HUES6 (cell line): ENCODE data around the gene SSTR1.

Experiments used
- H3K27ac ChIP-seq: 2 replicates; pipeline ENCODE4 v1.7.0; 2013; ENCODE audit warnings: low read depth, mild to moderate bottlenecking, low read length, inconsistent platforms
- H3K27me3 ChIP-seq: 2 replicates; pipeline ENCODE4 v1.6.1; 2013; ENCODE audit warnings: low read length; ENCODE audit not compliant: control insufficient read depth, insufficient read depth
- H3K36me3 ChIP-seq: 2 replicates; pipeline ENCODE4 v1.6.1; 2013; ENCODE audit warnings: low read length; ENCODE audit not compliant: control insufficient read depth, insufficient read depth
- H3K4me1 ChIP-seq: 2 replicates; pipeline ENCODE4 v1.6.1; 2013; ENCODE audit warnings: low read length; ENCODE audit not compliant: control insufficient read depth, insufficient read depth
- H3K4me3 ChIP-seq: 2 replicates; pipeline ENCODE4 v1.5.1; 2013; ENCODE audit warnings: low read depth, low read length
- H3K9ac ChIP-seq: one replicate; pipeline ENCODE4 v1.6.1; 2013; ENCODE audit warnings: mild to moderate bottlenecking, low read length
- H3K9me3 ChIP-seq: 2 replicates; pipeline ENCODE4 v1.6.1; 2013; ENCODE audit warnings: low read depth, low read length; ENCODE audit not compliant: control insufficient read depth, insufficient read depth

Gene SSTR1

DNA sequence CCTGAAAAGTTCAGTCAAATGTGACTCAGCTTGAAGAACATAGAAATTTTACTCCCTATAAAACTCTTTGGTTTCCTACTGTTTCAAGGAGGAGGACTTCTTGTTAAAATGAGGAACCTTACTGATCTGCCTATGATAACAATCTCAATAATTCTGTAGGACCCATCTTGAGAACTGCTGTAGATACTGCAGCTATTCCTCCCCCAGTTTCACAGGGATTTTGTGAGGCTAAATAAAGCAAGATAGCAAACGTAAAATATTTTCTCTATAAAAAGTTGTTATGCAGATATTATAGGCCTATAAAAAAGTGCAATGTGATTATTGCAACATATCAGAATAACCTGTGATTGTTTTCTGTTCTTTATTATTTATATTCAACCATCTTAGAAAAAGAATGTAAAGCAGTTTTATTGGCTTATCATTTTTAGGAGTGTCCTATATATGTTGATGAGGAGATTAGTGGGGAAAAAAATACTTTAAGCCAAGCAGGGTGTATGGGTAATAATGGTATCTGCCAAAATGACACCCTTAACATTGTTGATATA is 36.1 kb downstream of the SSTR1 start:
- Histone ChIP-seq H3K36me3 (no peaks in the 10 kb centered on the region), H3K4me1 (no peaks in the 10 kb centered on the region), H3K9me3 (no peaks in the 10 kb centered on the region), H3K4me3 (no peak overlapping the region), H3K9ac (no peak overlapping the region), H3K27me3 (peaks cover 58% of the 10 kb centered on the region), H3K27ac (no peak overlapping the region)

DNA sequence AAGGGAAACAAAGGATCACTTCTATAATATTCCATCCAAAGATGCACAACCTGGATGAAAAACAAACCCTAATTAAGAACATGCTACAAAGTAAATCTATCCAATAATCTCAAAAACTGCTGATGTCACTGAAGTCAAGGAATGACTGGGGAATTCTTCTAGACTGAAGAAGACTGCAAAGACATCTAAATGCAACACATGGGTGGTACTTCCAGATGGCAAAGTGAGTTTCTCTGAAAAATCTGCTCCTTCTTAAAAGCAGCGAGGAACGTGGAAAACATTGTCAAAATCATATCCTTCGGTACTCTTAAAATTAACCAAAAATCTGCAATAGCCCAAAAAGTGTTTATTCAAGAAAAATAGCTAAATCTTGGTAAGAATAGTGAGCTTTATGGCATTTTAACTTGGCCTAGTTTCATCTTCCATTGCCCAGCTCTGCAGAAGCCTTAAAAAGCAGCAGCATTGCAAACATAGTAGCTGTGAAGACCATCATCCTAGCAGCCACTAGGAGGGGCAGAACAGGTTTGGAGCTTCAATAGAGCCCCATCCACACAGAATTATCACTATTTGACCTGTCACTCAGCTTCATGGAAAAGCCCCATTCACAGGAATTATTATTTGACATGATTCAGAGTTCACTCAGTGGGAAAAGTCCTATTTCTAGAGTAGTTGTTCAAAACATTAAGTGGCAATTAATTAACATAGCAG is 40.8 kb downstream of the SSTR1 start:
- H3K4me1 ChIP-seq = no peaks in the 10 kb centered on the region
- peaks cover 63% of the 10 kb centered on the region for H3K27me3 ChIP-seq
- H3K9ac ChIP-seq = no peak overlapping the region
- no peak overlapping the region for H3K4me3 ChIP-seq
- H3K9me3 ChIP-seq = no peaks in the 10 kb centered on the region
- H3K27ac ChIP-seq = no peak overlapping the region
- no peaks in the 10 kb centered on the region for H3K36me3 ChIP-seq

DNA sequence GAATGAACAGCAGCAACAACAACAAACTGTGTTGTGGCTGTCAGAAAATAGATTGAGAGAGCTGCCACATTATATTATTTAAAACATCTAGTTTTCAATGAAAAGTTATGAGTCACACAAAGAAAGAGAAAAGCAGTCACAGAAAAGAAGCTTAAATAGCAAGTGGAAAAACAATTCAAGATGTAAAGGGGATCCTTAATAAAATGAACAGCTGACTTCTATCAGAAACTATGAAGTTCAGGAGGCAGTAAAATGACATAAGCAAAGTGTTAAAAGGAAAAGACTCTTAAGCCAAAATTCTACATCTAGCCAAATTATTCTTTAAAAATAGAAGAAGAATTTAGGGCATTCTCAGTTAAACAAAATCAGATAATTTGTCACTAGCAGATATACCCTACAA is 42.6 kb downstream of the SSTR1 start:
- no peaks in the 10 kb centered on the region for H3K9me3 ChIP-seq
- H3K27me3 ChIP-seq = peaks cover 74% of the 10 kb centered on the region
- H3K27ac ChIP-seq = no peak overlapping the region
- H3K9ac ChIP-seq = no peak overlapping the region
- H3K4me3 ChIP-seq = no peak overlapping the region
- H3K36me3 ChIP-seq = no peaks in the 10 kb centered on the region
- peaks cover 8% of the 10 kb centered on the region; the same call in 1 of the 2 replicates for H3K4me1 ChIP-seq

DNA sequence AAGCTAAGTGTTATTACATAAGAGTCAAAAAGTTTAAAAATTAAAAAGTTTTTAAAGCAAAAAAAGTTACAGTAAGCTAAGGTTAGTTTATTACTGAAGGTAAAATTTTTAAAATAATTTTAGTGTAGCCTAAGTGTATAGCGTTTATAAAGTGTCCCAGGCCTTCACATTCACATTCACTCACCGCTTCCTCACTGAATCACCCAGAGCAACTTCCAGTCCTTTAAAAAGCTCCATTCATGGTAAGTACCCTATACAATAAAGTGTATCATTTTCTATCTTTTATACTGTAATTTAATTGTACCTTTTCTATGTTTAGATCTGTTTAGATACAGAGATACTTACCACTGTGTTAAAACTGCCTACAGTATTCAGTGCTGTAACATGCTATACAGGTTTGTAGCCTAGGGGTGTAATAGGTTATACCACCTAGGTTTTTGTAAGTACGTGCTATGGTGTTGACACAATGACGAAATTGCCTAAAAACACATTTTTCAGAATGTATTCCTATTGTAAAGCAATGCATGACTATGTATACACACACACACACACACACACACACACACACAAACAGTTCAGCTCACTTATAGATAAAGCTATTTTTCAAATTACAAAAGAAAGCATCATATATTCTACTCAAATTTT is 44.5 kb downstream of the SSTR1 start:
- Histone ChIP-seq H3K4me1 (peaks cover 10% of the 10 kb centered on the region; the same call in 1 of the 2 replicates), H3K27ac (no peak overlapping the region), H3K9ac (no peak overlapping the region), H3K27me3 (peaks cover 79% of the 10 kb centered on the region), H3K4me3 (no peak overlapping the region), H3K36me3 (no peaks in the 10 kb centered on the region), H3K9me3 (no peaks in the 10 kb centered on the region)

DNA sequence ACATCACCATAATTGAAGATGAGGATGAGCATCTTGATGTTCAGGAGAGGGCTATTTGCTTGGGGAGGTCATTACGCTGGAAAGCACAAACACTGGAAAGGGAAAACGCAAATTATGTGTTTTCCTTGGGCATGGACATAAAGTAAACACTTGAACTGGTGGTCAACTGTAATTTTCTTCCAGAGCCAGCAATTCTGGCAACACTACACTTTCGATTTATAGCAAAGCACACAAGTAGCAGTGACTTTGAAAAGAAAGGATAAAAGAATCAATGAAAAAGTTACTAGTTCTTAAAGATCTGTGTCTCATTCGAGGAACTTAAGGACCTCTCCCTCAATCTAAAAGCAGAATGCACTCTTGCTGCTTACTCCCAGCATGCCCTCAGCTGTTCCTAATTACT is 46.0 kb downstream of the SSTR1 start:
- H3K9me3 ChIP-seq = no peaks in the 10 kb centered on the region
- H3K4me3 ChIP-seq = no peak overlapping the region
- H3K9ac ChIP-seq = no peak overlapping the region
- no peak overlapping the region for H3K27ac ChIP-seq
- peaks cover 10% of the 10 kb centered on the region; the same call in 1 of the 2 replicates for H3K4me1 ChIP-seq
- no peaks in the 10 kb centered on the region for H3K36me3 ChIP-seq
- peaks cover 87% of the 10 kb centered on the region for H3K27me3 ChIP-seq

DNA sequence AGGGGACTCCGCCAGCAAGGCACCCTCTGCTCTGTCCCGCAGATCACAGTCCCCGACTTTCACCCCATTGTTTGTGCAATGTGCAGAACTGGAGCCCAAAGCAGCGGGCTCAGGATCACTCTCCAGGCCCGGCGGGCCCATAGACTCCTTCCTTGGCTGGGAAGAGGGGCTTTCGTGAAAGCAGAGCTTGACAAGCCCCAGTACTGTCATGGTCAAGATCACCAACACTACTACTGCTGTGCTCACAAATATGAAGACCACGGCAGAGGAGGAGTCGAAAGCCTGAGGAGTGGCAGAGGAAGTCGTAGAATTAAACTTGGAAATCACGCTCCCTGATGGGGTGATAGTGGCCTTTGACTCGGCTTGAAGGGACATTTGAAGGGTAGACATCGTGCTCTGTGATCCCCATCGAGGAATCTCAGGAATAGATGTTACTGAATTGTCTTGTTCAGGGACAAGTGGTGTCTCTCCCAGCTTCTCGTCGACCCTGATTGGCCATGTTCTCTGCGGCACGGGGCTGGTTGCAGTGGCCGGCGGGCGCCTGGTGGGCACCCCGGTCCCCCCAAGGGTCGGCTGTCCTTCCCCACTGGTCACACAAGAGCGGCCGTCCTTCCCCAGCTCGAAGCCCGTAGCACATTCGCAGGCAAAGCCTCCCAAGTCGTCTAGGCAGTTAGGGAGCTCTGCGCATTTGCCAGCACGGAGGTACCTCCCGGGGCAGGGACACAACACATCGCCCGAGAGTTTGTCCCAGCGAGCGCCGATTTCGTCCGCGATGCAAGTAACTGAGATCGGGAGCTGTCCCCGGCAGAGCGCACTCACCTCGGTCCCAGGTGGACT is 47.1 kb downstream of the SSTR1 start:
- Histone ChIP-seq H3K9me3 (no peaks in the 10 kb centered on the region), H3K27me3 (peaks cover 87% of the 10 kb centered on the region), H3K36me3 (no peaks in the 10 kb centered on the region), H3K27ac (no peak overlapping the region), H3K4me1 (peaks cover 10% of the 10 kb centered on the region; the same call in 1 of the 2 replicates), H3K4me3 (peak overlapping the region; percentile 69), H3K9ac (no peak overlapping the region)

DNA sequence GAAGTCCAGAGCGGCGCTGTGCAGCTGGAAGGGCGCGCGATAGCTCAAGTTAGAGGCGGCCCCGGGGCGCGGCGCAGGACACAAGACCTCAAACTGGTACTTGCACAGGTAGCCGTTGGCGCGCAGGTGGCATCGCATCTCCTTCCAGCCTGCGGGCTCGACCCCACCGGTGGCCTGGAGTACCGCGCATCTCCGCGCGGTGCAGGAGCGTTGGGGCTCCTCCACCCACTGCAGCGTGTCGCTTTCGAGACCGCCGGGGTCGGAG is 47.6 kb downstream of the SSTR1 start:
- Histone ChIP-seq H3K27me3 (peaks cover 88% of the 10 kb centered on the region), H3K36me3 (no peaks in the 10 kb centered on the region), H3K4me1 (peaks cover 10% of the 10 kb centered on the region; the same call in 1 of the 2 replicates), H3K9me3 (no peaks in the 10 kb centered on the region), H3K9ac (no peak overlapping the region), H3K4me3 (peak overlapping the region; percentile 69), H3K27ac (no peak overlapping the region)

DNA sequence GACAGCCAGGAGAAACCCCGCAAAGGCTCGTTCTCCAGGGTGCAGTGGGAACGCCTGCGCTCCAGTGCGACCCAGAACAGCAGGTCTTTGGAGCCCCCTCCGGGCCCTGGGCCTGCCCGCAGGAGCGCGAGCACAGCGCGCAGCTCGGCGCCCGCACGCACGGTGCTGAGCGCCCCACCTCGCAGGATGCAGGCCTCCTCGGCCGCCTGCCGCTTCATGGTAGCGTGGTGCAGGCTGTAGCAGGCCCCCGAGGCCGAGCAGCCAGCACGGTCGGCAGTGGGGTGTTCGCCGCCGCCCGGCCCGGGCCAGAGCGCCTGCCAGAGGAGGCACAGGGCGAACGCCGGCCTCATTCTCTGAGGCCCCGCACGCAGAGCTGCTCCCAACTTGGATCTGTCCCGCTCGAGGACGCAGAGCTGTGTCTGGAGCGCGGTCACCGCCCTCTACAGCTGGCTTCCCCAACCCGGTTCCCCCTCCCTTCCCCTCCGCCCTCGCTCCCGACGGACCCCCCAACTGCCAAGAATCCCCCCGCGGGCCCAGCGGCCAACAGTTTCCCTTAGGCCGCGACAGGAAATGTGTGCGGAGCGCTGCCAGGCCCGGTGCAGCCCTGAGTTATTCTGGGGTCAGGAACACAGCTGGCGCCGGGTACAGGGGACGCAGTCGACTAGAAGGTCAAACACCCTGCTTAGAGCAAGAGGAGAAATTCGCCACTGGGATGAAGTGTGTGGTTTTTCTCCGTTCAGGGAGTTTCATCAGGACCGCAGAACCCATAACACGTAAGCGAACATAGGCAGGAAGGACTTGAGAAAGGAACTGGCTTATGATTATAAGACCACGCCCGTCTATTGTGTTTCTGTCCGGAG is 48.2 kb downstream of the SSTR1 start, which contains the start of gene CLEC14A:
TSS of gene CLEC14A (minus strand) at position 421 of the 860 bp plus-strand sequence. CDS start at position 350, 71 bp downstream.
- peak within 1 kb of the TSS; percentile 69 for H3K4me3 ChIP-seq
- H3K27ac ChIP-seq = no peak within 1 kb of the TSS
- no peaks in the 10 kb centered on the region for H3K36me3 ChIP-seq
- H3K4me1 ChIP-seq = peaks cover 10% of the 10 kb centered on the region; the same call in 1 of the 2 replicates
- peaks cover 88% of the 10 kb centered on the region for H3K27me3 ChIP-seq
- no peaks in the 10 kb centered on the region for H3K9me3 ChIP-seq
- H3K9ac ChIP-seq = no peak within 1 kb of the TSS

DNA sequence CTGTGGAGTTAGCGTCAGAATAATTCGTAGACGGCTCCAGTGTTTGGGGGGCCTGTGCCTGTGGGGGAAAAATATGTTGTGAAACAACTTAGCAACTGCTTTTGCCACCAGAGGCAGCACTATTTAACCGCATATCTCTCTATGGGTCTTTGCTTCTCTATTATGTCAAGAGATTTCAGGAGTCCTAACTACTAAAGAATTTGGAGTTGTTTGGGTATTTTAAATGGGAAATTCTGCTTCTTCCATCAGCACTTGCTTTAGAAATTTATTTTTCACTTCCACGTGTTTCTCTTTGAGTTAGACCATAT is 48.8 kb downstream of the SSTR1 start:
- H3K4me1 ChIP-seq = peaks cover 10% of the 10 kb centered on the region; the same call in 1 of the 2 replicates
- H3K36me3 ChIP-seq = no peaks in the 10 kb centered on the region
- no peaks in the 10 kb centered on the region for H3K9me3 ChIP-seq
- H3K4me3 ChIP-seq = peak overlapping the region; percentile 69
- H3K9ac ChIP-seq = no peak overlapping the region
- peaks cover 89% of the 10 kb centered on the region for H3K27me3 ChIP-seq
- no peak overlapping the region for H3K27ac ChIP-seq

DNA sequence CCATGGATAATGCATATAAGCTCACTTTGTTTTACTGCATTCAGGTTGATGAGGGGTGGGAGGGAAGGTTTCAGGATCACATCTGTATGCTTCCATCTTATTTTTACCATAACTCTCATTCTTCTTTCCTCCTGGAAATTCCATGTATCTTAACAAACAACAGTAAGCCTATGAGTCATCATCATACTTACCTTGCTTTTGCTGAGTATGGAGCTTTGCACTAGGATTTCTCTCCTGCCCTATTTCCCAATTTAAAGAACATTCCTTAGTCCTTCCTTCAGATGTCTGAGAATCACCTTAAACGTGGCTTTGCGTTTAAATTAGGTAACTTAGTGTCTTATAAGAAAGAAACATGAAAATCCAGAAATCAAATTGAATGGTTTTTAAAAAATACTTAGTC is 49.8 kb downstream of the SSTR1 start:
- peaks cover 10% of the 10 kb centered on the region; the same call in 1 of the 2 replicates for H3K4me1 ChIP-seq
- peaks cover 87% of the 10 kb centered on the region for H3K27me3 ChIP-seq

More for the DNA sequence above, 49.8 kb downstream of the SSTR1 start:
- no peaks in the 10 kb centered on the region for H3K9me3 ChIP-seq
- no peaks in the 10 kb centered on the region for H3K36me3 ChIP-seq
- no peak overlapping the region for H3K27ac ChIP-seq
- H3K9ac ChIP-seq = no peak overlapping the region
- H3K4me3 ChIP-seq = no peak overlapping the region
